Measurements from ENCODE around the gene SPIRE1.
"Not testable (repeated sequence)": the region's sequence is repeated elsewhere in the genome, so short reads cannot be mapped to it uniquely, and the experiment has no call there.

Gene SPIRE1

DNA sequence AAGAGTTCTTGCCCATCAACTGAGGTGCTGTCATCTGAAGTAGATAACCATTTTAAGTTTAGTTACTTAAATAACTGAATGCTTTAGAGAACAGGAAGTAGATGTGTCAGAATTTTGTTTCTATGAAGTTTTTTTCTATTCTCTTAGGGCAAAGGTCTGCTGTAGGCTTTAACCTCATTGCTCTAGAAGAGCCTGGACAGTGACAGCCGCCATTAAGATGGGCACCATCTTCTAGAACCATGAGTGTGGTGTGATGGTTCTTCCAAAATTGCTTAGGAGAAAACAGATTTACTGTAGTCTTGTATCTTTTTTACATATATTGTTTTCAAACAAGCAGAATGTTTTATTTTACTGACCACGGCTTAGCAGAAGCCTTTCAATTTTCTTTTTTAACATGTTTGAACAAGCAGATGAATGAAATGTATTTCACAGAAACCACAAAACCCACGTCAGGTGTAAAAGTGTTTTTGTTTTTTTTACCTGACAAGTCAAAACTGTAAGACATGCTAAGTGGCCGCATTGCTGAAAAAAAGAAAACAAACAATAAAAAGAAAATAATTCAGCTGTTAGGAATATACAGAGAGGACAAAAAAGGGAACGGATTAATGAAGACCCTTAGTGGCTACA, 172.3 kb downstream of the SPIRE1 start:
- no peak for DNase-seq (ENCODE audit: low read depth in 2 of 2)

DNA sequence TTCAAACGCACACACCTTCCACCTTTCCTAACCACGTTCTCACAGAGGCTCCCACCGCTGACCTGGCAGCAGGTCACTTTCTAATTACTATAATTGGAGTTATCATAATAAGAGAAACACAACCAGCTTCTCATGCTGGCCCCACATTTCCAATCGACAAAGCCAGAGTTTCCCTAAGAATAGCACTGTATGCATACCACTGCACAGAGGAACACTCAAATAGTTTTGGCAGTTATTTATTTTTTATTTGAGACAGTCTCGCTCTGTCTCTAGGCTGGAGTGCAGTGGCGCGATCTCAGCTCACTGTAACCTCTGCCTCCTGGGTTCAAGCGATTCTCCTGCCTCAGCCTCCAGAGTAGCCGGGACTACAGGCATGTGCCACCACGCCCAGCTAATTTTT, 176.0 kb downstream of the SPIRE1 start:
- not testable (repeated sequence) for DNase-seq (ENCODE audit: low read depth in 2 of 2)

DNA sequence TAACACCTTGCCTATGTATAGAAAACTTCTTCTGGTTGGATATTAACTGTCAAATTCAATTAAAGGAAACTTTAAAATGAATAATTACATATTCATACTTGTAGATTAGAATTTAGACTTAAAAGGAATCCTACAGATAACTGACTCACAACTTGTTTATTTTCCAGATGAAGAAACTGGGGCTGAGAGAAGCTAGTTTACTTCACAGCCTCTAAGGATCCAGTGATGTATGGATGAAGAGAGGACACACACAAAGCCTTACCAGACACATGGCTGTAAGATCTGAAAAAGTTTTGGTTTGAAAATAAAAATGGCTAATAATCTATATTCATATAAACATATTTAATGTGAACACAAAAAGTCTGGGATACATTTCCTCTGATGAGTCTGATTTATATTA, 177.9 kb downstream of the SPIRE1 start:
- no peak for DNase-seq (ENCODE audit: low read depth in 2 of 2)

DNA sequence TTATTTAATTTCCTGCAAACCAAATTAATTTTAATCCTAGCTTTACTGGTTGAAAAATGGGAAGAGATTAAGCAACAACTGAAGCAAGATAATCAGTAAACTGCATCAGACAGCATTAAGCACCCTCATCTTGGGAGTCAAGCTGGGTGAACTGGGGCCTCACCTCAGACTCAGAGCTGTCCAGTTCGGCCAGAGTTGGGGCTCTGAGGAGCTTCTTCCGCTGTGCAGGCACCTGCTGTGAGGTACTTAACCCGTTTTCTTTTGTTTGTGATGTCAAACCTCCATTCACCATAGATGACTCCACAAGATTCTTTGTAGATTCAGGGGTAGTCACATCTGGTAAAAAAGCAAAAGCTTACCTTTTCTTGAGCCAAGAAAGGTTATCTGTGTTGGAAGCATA, 178.4 kb downstream of the SPIRE1 start:
- no peak for DNase-seq (ENCODE audit: low read depth in 2 of 2)

DNA sequence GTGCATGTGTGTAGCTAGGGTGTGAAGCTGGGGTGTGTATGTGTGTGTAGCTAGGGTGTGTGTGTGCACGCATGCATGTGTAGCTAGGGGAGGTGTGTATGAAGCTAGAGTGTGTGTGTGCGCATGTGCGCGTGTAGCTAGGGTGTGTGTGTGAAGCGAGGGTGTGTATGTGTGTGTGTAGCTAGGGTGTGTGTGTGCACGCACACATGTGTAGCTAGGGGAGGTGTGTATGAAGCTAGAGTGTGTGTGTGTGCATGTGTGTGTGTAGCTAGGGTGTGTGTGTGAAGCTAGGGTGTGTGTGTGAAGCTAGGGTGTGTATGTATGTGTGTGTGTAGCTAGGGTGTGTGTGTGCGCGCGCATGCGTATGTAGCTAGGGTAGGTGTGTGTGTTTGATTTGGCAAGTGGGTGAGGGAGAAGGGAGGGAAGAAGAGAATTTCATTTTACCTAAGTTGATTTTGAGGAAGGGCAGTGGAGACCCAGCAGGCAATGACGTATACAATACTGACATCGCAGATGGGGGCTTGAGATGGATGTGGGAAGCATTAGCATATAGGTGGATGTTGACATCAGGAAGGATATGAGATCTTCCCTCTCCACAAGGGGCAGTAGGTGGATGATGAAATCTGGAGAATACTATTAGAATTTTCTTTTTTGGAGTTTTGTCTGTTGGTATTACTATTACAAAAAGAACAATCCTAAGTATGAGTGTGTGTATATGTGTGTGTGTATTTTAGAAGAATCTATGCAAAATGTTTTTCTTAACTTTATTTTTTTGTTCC, 179.4 kb downstream of the SPIRE1 start:
- no peak for DNase-seq (ENCODE audit: low read depth in 2 of 2)

DNA sequence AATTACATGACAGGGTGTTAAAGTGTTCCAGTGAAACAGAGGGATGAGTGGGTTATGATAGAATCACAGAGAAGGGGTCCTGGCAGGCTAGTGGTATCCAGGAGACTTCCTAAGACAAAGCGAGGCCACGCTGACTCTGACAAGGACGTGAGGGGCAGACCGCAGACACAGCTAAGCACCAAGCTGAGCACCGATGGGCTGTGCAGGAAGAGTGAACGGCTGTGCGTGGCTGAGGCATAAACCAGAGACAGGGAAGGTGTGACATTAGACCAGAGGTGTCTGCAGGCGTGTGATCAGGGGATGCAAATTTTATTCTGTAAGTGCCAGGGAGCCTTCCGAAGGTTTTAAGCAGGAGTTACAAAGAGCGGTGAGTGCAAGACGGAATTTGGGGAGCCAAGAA, 180.3 kb downstream of the SPIRE1 start:
- no peak for DNase-seq (ENCODE audit: low read depth in 2 of 2)

DNA sequence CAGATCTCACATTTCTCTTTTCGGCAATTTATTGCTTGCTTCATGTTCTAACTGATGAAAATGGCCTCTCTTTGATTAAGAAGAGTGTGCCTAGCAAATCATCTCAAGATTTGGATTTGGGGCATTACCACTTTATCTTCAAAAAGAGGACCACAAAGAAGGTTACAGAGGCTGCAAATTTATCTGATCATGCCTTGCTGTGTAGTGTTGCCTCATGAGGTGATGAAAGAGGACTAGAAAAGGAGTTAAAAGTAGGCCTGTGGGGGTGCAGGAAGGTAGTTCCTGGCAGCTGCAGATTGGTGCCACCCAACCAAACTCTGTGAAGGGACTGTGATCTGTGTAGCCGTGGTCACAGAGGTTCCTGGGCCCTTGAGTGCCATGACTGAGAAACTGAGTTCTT, 181.0 kb downstream of the SPIRE1 start:
- DNase-seq (ENCODE audit: low read depth in 2 of 2) = no peak

DNA sequence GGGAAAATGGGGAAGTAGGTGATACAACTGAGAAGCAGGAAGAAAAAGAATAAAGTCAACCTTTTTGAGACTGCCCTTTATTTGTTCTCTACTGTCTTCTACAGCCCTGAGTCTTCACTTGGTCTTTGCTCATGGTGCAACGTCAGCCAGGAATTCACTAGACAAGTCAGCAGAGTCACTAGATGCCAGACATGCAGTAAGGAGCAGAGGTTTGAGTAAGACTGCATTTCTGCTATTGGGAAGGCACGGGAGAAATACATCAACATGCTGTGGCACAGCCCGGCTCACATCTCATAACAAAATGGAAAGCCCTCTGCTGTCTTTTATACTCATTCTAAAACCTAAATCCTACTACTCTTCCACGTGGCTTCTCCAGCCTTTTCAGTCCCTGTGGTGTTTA, 183.0 kb downstream of the SPIRE1 start:
- no peak for DNase-seq (ENCODE audit: low read depth in 2 of 2)

DNA sequence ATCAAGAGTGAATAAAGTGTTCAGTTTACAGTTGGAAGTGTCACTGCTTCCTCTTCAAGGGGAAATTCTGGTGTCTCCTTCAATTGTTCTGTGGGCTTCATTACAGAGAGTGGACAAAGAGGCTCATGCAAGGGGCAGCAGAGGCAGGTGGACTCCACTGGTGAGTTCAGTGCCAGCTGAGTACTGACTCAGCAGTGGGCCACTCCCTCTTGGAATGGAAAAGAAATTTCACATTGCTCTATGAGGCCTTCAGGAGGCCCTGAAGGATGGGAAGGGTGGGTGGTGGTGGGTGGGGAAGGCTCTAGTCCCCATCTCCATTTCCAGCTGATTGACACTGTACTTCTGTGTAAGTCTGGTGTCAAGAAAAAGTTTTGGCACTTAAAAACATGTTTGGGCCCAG, 183.8 kb downstream of the SPIRE1 start:
- DNase-seq (ENCODE audit: low read depth in 2 of 2) = no peak

DNA sequence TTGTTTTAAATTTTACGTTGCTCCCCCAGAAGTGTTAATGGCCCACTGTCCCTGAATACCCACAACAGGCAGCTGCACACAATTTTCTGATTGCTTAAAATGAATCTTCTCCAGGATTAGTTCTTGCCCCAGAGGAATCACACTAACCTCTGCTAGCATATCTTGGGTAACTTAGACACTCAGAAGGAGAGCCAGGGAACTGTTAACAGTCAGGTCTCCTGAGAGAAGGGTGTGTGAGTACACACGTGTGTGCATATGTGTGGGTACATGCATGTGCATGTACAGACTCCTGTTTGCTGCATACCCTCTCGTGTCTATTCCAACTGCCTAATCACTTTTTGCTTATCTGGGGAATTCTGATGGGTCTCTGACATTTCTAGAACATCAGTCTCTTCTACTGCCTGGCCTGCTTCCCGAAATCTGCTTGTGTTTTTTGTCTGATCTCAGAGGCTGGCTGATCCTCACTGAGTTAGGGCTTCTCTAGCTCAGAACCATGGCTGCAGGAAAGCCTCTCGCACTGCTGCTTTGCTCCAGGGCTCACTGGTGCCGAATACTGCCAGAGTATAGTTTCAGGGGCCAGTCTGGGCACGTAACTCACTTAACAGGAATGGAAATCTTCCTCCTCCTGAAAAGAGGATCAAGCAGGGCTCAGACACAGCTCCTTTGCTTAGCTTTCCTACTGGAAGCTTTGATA, 187.4 kb downstream of the SPIRE1 start:
- DNase-seq (ENCODE audit: low read depth in 2 of 2) = no peak

DNA sequence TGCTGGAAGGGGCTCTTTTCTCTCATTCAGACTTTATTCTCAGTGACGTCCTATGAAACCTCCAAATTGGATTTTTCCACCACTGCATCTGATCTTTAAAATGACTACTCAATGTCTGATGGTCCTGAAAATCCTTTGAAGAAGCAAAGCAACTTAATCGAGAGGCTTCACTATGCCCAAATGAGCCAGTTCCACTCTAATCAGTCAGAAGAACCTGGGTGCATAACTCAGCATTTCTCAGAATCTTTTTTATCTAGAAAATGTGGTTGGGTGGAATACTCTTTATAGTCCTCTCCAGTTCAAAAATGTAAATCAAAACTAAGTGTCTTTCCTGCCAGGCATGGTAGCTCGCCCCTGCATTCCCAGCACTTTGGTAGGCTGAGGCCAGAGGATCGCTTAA, 189.5 kb downstream of the SPIRE1 start:
- no peak for DNase-seq (ENCODE audit: low read depth in 2 of 2)

DNA sequence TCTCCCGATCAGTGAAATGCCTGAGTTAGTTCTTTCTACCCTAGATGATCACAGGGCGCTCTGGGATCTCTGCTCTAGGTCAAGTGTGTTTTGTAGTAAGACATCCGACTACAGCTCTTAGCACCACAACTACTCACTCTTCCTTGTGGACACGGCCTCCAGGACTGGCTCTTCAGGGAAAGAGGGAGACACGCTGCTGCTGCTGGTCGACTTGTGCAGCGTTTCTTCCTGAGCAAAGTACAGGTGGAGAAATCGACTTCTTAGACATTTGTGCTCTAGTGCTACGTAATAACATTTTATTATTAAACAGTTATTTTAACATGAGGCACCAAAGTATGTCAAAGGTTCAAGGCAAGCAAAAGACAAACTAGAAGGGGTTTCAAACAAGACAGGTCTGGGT, 193.2 kb downstream of the SPIRE1 start:
- DNase-seq (ENCODE audit: low read depth in 2 of 2) = no peak

DNA sequence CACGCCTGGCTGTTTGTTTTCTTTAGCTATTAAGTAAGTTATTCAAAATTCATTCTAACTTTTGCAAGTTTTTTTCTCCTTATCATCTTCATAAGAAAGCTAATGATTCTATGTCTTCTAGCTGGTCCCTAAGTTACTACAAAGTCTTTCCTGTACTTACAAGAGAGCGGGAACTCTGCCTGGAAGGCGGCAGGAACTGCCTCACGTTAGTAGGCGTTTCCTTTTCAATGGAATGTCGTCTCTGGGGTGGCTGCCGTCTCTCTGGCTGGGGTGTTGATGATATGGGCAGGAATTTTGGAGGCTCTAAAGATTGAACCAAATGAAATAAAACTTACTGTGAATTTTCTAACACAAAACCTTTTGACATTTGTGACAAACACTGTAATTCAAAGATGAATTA, 194.7 kb downstream of the SPIRE1 start:
- no peak for DNase-seq (ENCODE audit: low read depth in 2 of 2)

DNA sequence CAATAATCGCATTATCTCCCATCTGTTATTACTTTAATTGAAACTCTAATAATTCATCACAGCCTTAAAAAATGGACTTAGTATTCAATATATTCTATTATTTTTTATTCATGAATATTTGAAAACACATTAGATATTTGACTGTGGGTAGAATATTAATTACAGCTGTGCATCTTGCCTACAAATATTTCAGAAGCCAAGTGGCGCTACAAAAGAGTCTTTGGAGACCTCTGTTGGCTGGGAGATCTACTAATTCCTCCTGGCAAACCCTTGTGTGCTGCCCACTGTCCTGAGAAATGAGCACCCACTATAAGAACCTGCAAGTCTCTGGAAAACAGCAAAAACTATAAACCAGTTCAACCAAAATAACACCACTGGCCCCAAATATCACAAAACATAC, 195.7 kb downstream of the SPIRE1 start:
- DNase-seq (ENCODE audit: low read depth in 2 of 2) = no peak

DNA sequence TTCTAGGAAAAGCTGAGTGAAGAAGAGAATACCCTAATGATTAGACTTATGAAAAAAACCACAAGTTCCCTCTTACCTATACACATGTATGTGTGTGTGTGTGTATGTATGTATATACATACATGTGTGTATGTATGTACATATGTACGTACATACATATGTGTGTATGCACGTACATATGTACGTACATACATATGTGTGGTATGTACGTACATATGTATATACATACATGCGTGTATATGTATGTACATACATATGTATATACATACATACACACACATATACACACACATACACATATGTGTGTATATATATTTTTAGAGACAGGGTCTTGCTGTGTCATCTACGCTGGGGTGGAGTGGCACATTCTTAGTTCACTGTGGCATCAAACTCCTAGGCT, 196.6 kb downstream of the SPIRE1 start:
- DNase-seq (ENCODE audit: low read depth in 2 of 2) = no peak

DNA sequence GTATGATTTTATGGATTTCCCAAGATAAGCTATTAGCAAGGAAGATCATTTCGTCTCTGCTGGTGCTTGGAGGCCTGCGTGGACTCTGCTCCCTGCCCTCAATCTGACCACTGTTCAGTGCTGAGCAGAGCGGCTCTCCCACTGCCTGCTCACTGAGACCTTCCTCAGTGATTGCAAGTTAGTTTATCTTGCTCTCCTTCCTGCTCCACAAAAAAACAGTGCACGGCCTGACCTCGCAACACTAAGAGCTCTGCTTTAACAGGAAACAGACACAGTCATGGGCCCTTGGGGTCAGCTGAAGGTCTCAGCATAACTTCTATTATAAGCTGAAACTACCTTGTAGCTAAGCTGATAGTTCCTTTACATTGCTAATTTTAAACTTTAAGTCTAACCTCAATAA, 197.0 kb downstream of the SPIRE1 start:
- no peak for DNase-seq (ENCODE audit: low read depth in 2 of 2)

DNA sequence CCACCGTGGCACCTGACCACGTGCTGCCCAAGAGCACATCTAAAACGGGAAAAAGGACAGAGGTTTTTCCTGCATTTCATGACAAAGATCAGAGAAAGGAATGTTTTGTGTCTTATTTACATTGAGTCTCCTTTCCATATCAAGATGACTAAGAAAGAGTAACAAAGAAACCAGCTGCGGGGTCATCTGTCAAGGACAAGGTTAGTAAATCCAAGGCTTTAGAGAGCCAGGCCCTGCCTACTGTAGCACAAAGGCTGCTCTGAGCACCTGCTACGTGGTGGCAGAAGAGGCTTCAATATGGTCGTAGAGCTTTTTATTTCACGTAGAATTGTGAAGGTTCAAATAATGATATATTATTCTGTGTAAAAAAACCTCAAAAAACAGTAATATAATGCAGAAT, 199.1 kb downstream of the SPIRE1 start:
- no peak for DNase-seq (ENCODE audit: low read depth in 2 of 2)

DNA sequence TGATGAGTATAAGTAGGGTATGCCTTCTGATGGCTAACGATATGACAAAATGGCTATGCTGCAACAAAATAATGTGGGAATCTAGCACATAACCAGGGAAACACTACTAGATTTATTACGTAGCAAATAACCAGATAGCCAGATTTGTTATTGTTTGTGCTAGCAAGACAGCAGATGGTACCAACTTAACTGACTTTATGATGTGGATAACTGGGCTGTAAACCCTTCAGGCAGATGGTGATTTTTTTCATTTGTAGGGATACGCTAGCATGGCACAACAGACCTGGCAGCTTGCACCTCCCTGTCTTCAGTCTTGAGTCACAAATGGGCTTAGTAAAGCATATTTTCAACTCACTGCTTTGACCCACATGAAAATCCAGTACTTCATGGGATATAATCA, 201.5 kb downstream of the SPIRE1 start:
- no peak for DNase-seq (ENCODE audit: low read depth in 2 of 2)

DNA sequence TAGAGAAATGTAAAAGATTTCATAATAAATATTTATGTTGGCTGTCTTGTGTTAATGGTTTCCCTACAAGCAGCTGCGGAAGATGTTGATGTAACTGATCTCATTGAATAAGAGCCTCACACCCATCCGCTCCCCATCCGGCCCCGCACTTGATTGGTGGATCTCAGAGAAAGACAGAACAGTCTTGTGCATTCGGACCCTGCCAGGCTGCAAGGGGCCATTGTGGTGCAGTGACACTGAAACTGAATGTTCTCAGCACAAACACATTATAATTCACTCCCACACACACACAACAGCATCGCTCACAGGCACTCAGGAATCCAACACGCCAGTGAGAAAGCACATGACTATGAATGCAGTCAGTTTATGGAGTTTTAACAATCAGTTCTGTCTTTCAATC, 202.4 kb downstream of the SPIRE1 start:
- DNase-seq (ENCODE audit: low read depth in 2 of 2) = no peak

DNA sequence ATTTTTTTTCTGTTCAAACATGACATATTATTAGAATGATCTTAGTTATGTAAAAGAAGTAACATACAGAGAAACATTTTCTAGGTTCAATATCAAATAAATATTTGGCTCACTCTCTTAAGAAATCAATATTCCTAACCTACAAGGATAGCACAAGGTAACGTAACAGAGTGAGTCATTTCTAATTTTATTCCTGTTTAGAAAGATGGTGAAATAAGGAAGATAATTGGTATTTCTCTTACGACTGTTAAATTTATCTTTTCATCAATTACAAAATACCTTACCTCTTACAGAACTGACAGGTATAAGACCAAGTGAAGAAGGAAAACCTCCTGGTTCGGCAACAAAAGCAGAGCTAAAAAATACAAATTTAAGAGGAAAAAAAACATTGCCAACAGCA, 205.1 kb downstream of the SPIRE1 start:
- DNase-seq (ENCODE audit: low read depth in 2 of 2) = no peak

DNA sequence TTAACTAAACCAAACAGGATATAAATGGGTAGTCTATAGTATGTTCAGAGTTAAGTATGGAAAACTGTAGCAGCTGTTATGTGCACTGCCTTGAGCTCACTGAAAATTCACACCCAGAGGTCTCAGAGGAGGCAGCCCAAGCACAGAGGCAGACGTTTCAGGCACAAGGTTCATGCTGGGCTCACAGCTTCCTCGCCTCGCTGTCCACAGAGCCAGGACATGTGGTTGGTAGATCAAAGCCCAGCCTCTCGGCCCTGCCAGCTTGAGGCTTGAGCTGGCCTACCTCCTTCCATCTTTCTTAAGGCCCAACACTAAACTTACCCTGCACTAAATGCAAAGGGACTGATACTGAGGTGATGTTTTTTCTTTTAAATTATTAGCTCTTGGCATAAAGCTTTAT, 206.5 kb downstream of the SPIRE1 start:
- DNase-seq (ENCODE audit: low read depth in 2 of 2) = no peak

DNA sequence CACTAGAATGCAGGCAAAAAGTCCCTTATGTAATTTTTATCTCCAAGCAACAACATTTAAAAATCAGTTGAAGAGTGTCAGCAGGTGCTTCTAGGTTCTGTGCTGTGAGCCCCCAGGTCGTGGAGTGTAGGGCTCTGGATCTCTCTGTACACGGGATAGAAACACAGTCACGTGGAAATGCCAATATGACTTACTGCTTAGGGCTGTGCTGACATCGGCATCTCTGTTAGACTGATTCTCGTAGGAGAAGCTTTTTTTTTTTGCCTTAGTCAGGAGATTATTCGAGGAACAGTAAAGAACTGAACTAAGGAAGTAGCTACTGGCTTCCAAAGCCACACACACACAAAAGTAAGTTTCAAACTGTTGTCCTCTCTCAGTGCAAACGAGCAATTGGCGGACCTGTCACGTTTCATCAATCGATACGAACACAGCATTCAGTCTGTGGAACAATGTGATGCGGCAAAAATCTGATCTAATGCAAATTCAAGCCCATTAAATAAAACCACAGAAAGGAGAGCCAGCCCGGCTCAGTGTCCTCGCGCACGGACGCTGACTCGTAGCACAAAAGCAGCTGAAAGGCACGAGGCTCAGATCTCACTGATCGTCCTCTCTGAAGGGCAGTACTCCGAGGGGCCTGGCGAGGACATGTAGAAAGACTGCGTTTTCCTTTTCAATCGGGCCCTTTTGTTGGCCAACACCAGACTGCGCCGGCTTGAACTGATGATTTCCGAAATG, 208.7 kb downstream of the SPIRE1 start:
- DNase-seq (ENCODE audit: low read depth in 2 of 2) = no peak

DNA sequence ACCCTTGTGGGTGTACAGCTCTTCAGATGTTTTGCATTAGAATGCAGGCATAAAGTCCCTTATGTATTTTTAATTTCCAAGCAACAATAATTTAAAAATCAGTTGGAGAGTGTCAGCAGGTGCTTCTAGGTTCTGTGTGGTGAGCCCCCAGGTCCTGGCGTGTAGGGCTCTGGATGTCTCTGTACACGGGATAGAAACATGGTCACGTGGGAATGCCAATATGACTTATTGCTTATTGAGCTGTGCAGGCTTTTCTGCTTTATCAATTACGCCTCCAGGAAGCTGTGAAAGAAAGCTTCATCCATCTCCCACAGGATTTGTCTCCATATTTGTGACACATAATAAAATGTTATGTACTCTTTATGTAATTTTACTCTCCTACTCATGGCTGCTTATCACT, 212.4 kb downstream of the SPIRE1 start:
- DNase-seq (ENCODE audit: low read depth in 2 of 2) = no peak

All from stimulated activated CD4-positive, alpha-beta T cell treated with anti-CD3 and anti-CD28 coated beads, Interleukin-15, amount 100 ng/mL, for 48 hours (primary cell).